OCI-M2 (cell line): ENCODE results near the gene SLC25A10.
"Not testable (repeated sequence)": the region's sequence is repeated elsewhere in the genome, so short reads cannot be mapped to it uniquely, and the experiment has no call there.

Experiments used
- DNase-seq: peaks from one replicate; lab custom pipeline; 2025; ENCODE audit not compliant: unreplicated experiment; lab: John Stamatoyannopoulos, UW

SLC25A10 gene

GRCh38 chr17:81711814-81712467 lies at the start of gene SLC25A10:
Gene SLC25A10 (plus strand): TSS chr17:81712284. CDS start chr17:81712427, 143 bp downstream.
- no peak for DNase-seq

GRCh38 chr17:81664051-81664470 lies 48.0 kb upstream of the SLC25A10 start:
- no peak for DNase-seq

GRCh38 chr17:81665205-81666091 lies 46.6 kb upstream of the SLC25A10 start:
- no peak for DNase-seq

GRCh38 chr17:81666092-81666341 lies 46.1 kb upstream of the SLC25A10 start:
- DNase-seq = no peak

GRCh38 chr17:81666342-81667191 lies 45.5 kb upstream of the SLC25A10 start, which contains the start of the genes CCDC137 and OXLD1:
Gene CCDC137 (plus strand): TSS chr17:81666737. CDS start chr17:81666767, 30 bp downstream.
Gene OXLD1 (minus strand): TSS chr17:81666605. CDS start chr17:81666577, 28 bp downstream.
- DNase-seq = peak; percentile 33

- DNase-seq = no peak
Observed at GRCh38 chr17:81667754-81668153, 44.3 kb upstream of the SLC25A10 start.

- no peak for DNase-seq
Observed at GRCh38 chr17:81672504-81672903, 39.6 kb upstream of the SLC25A10 start.

GRCh38 chr17:81672954-81673353 lies 39.1 kb upstream of the SLC25A10 start:
- no peak for DNase-seq

GRCh38 chr17:81673561-81674258 lies 38.4 kb upstream of the SLC25A10 start:
- no peak for DNase-seq

- DNase-seq = not testable (repeated sequence)
Observed at GRCh38 chr17:81675515-81676221, 36.4 kb upstream of the SLC25A10 start.

- no peak for DNase-seq
Observed at GRCh38 chr17:81676906-81677305, 35.2 kb upstream of the SLC25A10 start.

- no peak for DNase-seq
Observed at GRCh38 chr17:81680150-81680549, 31.9 kb upstream of the SLC25A10 start.

GRCh38 chr17:81681672-81682071 lies 30.4 kb upstream of the SLC25A10 start:
- DNase-seq = no peak

- no peak for DNase-seq
Observed at GRCh38 chr17:81682565-81683207, 29.4 kb upstream of the SLC25A10 start.

GRCh38 chr17:81683208-81683583 lies 28.9 kb upstream of the SLC25A10 start:
- no peak for DNase-seq

- DNase-seq = peak; percentile 90
Observed at GRCh38 chr17:81683584-81684441, 28.3 kb upstream of the SLC25A10 start, which contains the start of the genes ARL16 and HGS. Gene ARL16 (minus strand): TSS chr17:81683797. CDS start chr17:81683753, 44 bp downstream. Gene HGS (plus strand): TSS chr17:81684011. CDS start chr17:81684067, 56 bp downstream.

GRCh38 chr17:81684442-81684911 lies 27.6 kb upstream of the SLC25A10 start:
- no peak for DNase-seq

- DNase-seq = no peak
Observed at GRCh38 chr17:81685108-81685507, 27.0 kb upstream of the SLC25A10 start.
